ENCODE data around the gene OSTF1.

- TF ChIP-seq POLR2A (IDR thresholded peaks at IDR 0.05; ENCODE audit: low read depth, low read length) = no peak
- TF ChIP-seq TAF1 (IDR thresholded peaks at IDR 0.05; ENCODE audit: low read depth, low read length) = no peak
Observed at GRCh38 chr9:75140261-75140660, 51.9 kb downstream of the OSTF1 start.
